Stimulated activated naive CD4-positive, alpha-beta T cell treated with Interleukin-2 at 50 U/mL for 16 hours (primary cell): ENCODE measurements around the gene SCD.

ENCODE experiments used
- DNase-seq: peaks from one replicate; lab custom pipeline; 2025; lab: John Stamatoyannopoulos, UW

SCD gene

DNA sequence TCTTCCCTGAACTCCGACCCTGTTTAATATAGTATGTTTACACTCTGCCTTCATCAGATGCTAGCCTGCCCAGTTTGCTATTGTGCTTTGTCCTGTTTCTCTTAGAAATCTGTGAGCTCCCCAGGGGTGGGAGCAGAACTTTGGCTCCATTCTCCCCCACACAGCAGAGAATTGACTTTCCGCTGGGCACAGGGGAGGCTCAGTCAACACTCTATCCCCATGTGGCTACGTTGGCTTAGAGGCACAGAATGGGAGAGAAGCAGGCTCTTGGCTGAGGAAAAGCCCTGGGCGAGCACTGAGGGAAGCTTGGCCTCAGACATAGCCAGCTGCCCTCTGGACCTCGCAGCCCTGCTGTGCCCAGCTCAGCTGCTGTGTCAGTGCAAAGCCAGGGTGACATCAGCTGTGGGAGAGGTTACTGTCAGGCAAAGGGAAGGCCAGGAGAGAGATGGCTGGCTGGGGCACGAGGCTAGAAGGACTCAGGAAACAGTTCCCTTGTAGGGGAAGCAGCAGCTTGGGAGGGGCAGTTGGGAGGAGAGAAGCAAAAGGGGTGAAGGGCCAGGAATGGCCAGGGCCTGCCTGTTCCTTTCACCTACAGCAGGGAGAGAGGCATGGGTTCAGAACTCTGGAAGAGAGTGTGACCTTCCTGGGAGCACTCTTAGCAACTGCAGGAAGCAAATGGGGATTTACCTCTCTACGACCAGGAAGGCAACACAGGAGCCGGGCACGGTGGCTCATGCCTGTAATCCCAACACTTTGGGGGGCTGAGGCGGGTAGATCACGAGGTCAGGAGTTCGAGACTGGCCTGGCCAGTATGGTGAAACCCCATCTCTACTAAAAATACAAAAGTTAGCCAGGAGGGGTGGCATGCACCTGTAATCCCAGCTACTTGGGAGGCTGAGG, 5.8 kb upstream of the SCD start:
- no peak for DNase-seq

DNA sequence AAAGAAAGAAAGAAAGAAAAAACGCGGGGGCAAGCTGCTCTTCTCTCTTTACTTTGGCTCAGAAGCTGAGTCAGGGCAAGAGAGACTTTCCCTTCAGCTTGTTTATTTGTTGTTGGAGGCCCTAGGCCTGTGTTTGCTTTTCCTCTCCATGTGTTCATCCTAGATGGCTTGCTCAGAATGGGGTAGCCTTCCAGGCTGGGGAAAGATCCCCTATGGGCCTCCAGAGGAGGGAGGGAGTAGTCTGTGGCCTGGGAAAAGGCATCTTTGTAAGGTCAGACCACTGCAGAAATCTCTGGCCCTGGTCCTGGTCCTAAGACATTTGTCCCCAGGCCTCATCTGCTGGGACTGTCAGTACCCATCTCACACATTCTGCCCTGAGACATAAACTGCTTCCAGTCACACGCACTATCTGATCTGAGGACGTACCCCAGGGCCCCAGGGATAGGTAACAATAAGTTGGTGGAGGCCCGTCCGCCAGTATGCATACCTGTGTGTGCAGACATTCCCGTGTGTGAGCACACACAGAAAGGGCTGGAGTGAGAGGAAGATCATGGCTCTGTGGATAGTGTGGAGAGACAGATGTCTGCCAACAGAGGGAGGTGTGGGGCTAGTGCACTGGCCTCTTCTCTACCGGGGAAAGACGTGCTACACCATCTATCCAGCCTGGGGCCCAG, 4.9 kb upstream of the SCD start:
- DNase-seq, result no peak

DNA sequence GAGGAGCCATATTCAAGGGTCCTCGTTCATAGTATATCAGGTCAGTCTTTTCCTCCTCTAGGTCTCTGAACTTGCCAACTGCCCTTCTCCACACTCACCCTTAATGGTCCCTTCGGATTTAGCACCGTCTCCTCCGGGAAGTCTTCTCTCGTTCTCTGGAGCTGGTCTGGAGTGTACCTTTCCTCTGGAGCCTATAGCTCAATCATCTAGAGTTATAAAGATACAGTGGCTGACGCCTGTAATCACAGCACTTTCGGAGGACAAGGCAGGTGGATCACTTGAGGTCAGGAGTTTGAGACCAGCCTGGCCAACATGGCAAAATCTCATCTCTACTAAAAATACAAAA, 4.4 kb upstream of the SCD start:
- DNase-seq, result no peak

DNA sequence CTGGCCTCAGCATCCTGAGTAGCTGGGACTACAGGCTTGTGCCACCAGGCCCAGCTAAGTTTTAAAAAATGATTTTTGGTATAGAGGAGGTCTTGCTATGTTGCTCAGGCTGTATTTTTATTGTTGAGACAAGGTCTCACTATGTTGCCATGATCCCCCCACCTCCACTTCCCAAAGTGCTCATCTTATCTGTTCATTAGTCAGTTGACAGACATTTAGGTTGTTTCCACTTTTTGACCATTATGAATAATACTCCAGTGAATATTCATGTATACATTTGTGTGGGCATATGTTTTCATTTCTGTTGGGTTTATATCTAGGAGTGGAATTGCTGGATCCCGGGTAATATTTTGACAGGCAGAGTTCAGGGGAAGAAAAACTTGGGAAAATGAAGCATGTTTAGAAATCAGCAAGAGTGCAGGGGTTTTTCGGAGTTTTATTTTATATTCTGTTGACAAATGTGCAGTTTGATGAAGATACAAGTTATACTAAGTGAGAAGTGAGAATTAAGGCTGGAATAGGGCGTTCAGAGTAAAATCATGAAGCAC, 2.7 kb upstream of the SCD start:
- no peak for DNase-seq

DNA sequence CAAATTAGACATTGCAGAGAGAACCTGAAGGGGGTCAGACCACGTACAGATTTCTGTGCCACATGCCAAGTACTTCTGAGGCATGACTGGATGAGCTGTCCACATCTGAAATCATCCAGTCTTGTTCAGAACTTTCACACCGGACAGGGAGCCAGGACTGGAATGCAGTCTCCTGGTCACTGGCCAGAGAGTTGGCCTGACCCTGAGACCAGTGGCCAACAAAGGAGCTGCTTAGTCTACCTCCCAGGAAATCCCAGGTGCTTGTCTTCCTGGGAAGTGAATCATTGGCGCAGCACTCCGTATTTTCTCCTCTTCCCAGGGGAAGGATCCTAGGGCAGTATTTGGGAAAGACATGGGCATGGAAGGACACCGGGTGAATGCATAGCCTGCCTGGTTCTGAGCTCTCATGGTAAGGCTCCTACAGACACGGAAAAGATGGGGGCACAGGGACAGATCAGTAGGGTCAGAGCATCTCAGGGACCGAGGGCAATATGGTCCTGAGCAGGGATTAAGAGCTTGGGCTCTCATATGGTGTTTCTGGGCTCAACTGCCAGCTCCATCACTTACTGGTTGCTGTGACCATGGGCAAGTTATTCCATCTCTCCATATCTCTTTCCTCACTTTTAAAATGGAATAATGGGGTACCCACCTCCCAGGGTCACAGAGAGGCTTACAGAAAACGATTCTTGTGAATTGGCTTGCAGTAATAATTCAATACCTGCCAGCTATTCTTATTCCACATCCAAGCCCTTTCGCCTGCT, 1.3 kb upstream of the SCD start:
- DNase-seq, result no peak

DNA sequence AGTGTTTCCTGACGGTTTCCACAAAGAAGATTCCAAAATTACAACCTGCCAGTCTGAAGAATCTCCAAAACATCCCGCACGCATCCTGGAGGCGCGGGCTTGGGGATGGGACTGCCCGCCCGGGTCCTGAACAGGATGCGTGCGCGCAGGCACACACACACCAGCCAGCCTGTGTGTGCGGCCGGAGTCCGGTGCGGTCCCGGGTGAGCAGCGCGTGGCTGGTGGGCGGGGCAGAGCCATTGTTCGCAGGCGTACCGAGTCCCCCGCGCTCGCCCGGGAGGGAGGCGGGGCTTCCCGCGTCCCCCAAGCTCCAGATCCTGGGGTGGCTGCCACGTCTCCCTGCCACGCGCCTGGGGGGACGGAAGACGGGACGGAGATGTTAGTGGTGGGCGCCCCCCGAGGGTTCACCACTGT, 675 bp upstream of the SCD start:
- DNase-seq, result peak; percentile 60

DNA sequence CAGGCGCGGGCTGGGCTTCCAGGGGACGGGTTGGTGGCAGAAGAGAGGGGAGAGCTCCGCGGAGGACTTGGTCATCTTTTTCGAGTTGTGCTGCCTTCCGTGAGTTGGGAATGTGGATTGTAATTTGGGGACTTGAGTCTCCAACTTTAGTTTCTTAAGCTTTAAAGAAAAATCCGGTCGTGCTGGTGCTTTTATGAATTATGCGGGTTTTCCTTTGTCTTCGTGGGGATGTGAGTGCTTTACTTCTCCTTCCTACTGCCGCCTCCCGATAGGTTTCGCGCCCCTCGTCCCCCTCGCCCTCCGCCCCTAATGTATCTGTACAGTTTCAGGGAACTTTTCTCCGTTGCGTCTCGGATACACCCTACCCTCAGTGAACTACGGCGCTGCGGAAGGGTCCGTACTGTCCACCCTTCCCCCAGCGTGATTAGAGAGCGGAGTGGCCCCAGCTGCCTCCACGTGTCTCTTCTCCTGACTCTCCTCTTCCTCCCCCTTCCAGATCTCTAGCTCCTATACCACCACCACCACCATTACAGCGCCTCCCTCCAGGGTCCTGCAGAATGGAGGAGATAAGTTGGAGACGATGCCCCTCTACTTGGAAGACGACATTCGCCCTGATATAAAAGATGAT, 649 bp downstream of the SCD start:
- no peak for DNase-seq

DNA sequence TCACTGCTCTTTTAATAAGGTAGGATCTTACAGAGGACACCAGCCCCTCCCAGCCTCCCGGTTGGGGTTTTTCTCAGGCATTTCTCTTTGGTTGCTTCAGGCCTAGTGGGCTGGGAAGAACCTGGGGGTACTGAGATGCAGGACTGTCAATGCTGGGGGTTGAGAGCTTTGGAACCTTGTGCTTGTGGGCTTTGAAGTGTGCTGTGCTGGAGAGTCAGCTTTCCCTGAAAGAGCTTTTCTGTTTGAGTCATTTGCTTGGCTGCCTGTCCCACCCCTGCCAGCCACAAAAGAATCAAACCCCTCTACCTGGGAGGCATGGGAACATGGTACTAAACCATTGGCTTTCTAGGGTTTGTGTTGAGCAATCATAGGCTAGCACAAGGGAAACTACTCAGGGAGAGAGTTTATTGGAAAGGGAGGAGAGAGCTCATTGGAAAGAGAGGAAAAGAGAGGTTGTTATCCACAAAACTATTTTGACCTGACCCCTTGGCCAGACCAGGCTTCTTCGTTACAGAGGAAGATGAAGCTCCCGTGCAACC, 1.4 kb downstream of the SCD start:
- no peak for DNase-seq

DNA sequence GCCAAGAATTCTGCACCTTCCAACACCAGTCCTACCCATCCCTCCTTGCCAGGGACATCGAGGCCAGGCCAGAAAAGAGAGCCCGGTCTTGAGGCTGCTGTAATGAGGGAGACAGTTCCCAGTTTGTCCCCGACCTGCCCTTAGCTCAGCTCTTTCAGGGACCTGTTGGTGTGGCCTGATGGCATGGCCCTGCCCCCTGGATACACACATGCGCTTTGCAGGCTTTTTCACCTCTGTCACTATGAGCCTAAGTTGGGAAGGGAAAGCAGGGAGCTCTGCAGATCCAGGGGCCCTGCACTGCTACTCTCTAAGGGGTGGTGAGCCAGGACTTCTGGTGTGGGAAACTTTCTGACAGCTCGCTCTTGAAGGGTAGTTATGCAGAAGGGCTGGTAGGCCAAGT, 2.1 kb downstream of the SCD start:
- DNase-seq, result no peak

DNA sequence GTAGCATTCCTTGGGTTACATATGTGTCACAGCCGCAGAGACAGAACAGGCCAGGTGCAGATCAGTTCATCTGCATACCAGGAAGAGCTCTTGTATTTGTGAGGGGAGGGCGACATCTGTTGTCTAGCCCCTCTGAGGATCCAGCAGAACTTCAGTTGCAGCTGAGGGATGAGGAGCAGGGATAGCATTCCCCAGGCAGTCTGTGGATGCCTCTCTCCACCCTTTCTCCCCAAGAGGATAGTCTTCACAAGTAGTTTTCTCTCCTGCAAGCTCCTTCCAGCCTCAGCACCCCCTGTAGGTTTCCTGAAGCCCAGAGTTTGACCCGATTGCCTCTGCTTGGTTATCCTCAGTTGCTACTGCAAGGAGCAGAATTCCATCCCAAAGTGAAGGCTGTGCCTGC, 2.6 kb downstream of the SCD start:
- no peak for DNase-seq

DNA sequence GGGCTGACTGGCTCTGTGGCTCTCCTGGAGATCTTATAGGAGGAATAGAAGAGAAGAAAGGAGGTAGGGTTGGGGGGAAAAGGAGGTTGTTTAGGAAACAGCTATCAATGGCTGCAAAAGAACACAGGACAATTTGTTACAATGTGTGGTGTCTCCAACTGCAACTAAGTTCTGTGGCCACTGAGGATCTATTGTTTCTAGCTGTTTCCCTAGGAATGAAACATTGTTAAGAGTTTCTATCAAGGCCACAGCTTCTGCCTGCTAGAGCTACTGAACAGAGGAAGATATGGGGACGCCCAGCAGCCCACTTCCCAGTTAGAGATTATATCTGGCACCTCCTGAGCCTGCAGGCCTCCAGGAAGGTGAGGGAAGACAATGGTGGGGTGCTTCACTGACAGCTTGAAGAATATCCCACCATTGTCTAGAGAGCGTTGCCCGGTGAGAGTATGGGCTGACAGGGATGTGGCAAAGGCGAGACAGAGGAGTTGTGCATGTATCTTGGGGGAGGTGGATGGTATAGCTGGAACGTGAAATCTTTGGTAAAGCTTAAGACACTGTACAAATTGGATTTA, 4.0 kb downstream of the SCD start:
- no peak for DNase-seq

DNA sequence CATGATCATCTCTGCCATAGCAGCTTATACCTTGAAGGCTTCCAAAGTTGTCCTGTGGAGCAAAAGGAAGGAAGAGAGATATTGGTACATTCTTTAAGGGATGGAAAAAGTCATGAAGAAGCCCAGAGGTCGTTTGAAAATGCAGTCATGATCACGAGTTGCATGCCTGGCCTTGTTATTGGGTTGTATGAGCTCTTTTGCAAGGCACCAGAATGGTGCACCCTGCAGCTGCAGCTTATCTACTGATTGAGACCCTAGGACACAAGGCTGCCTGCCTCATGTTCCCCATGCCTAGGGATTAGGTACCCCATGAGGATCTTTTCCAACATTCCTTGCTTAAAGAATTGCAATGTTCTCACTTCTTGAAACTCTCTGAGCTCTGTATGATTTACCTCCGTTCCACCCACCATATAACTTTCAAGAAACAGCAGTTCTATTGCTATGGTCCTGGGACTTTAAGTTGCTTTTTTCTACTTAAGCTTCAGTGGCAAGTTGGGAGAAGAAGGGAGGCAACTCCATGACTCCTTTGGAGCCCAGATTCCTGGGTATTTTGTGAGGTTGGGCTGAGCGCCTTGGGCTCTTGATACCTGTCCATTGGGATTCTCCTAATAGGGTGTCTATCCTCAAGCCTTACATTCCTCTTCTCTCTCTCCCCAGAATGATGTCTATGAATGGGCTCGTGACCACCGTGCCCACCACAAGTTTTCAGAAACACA, 6.9 kb downstream of the SCD start:
- DNase-seq, result no peak

DNA sequence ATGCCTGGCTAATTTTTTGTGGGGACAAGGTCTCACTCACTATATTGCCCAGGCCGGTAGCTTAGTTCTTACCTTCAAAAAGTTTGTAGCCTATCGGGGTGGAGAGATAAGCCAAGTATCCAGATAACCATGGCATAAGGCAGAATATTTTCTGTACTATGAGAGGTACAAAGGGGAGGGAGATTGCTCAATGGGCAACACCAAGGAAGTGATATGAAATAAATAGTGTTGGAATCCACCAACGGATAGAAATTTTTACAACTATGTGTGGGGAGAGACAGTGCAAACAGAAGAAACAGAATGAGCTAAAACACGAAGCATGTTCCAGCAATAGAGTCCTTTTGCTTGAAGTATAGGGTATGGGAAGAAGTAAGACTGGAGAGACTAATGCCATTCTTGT, 8.1 kb downstream of the SCD start:
- DNase-seq, result no peak

DNA sequence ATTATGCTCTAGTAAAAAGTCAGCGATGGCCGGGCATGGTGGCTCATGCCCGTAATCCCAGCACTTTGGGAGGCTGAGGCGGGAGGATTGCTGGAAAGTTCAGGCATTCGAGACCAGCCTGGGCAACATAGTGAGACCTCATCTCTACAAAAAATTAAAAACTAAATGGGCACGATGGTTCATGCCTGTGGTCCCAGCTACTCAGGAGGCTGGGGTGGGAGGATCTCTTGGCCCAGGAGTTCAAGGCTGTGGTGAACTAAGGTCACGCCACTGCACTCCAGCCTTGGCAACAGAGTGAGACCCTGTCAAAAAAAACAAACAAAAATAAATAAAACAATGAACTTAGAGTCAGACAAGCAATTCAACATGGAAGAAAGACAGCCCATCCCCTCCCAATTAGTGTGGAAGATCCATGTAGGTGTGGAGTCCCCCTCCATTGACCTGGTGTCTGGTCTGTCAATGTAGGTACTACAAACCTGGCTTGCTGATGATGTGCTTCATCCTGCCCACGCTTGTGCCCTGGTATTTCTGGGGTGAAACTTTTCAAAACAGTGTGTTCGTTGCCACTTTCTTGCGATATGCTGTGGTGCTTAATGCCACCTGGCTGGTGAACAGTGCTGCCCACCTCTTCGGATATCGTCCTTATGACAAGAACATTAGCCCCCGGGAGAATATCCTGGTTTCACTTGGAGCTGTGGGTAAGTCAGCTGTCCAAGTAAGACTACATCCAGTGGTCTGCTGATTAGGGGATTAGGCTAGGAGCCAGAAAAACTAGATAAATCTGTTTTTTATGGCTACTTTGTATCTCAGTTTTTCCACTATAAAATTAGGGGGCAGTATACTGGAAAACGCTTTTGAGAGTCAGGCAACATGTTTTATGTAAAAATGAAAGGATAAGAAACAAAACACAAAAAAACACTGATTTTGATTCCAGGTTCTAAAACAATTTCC, 9.3 kb downstream of the SCD start:
- no peak for DNase-seq

DNA sequence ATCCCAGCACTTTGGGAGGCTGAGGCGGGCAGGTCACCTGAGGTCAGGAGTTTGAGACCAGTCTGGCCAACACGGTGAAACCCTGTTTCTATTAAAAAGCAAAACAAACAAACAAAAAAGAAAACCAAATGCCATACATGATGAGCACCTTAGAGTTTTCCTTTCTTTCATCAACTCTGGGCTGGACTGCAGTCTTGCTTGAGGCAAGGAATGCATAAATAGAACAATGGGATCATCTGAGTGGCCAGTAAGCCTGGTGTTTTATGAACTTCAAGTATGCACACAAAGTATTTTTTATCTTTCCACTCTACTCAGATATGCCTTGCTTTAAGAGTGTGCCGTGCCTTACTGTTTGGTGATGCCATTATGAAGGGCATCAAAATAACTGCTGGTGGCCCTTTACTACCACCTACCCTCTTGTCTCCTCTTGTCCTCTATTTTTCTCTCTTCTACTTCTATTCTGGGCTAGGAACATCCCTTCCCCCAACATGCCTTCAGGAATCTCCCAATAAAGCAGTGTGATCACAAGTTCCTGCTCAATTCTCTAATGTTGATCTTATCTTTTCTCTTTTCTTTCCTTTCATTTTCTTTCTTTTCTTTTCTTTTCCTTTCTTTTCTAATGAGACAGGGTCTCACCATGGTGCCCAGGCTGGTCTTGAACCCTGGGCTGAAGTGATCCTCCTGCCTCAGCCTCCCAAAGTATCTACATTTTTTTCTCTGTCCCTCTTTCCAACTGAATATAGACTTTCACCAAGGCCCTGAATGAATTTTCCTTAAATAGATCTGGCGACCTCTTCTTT, 10.2 kb downstream of the SCD start:
- DNase-seq, result no peak

DNA sequence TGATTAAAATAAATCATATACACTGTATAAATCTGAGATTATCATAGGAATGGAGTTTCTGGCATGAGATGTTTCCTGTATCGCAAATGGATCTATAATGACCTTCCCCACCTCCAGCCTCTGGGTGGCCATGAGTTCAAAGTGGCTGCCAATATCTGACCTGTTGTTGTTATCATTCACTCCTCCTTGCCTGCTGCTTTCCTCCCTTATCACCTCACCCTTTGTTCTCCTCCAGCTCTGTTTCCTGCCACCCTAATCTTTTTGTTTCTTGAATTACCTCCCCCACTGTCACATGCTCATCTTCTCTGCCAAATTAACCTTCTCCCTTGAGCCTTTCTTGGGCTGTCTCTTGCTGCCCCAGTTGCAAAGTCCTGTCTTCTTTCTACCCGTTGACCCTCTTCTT, 12.0 kb downstream of the SCD start:
- no peak for DNase-seq

DNA sequence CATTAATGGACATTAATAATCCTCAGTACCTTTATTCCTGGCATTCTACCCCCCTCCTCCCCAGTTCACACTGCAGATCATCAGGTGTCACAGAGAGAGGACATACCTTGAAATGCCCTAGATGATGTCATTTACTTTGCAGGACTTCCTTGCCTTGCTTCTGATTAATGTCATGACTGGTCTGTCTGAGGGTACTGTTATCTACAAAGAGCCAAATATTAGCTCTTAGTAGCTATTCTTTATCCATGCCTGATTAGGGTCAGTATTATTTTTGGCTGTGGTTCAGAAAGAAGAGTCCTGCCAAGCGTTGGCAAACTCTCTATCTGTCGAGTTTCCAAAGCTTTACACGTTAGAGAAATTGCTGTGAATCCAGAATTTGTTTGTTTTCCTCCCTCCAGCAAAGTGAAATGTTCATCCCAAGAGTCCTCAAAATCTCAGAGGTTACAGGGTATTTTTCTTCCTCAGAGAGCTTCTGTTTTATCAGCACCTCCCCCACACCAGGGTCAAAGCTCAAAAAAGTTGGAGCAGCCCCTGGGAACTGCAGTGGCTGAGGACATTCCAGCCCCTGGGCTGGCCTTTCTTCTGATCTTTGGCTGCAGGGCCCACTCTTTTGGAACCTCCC, 12.6 kb downstream of the SCD start:
- DNase-seq, result no peak

DNA sequence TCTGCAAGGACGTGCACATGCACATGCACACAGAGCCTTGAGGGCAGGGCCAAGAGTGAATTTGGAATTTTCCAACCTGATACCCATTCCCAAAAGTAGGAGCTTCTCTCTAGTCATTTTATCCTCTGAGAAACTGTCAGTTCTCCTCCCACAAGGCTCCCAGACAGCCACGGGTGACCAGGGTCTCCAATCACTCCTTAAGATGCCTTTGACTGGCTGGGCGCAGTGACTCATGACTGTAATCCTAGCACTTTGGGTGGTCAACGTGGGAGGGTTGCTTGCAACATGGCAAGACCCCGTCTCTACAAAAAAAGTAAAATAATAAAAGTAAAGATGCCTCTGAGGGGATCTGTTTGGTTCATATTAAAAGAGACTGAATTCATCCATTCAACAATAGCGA, 13.2 kb downstream of the SCD start:
- DNase-seq, result no peak
